Suppressor macrophage treated with lipopolysaccharide for 1 hour (primary cell): ENCODE results near the gene KMT5C.

Experiments
- DNase-seq, 3 donors: peaks; one replicate each; pipeline ENCODE4 v3.0.0-alpha.2; 2020 to 2022

Gene KMT5C

DNA sequence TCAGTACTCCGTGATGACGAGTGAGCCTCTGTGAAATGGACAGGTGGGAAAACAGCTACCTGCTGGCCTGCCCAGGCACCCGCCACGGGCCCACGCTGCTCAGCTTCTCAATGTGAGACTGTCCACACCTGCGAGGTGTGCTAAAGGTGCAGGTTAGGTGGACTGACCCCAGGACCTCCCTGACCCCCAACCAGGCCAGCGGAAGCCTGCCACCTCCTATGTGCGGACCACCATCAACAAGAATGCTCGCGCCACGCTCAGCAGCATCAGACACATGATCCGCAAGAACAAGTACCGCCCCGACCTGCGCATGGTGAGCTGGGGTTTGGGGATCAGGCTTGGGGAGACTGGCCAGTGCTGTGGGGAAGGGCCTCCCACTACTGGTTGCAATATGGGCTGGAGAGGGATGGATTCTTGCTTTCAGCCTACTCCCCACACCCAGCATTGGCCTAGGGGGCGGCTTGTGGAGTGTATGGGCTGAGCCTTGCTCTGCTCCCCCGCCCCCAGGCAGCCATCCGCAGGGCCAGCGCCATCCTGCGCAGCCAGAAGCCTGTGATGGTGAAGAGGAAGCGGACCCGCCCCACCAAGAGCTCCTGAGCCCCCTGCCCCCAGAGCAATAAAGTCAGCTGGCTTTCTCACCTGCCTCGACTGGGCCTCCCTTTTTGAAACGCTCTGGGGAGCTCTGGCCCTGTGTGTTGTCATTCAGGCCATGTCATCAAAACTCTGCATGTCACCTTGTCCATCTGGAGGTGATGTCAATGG lies 48.2 kb downstream of the KMT5C start:
- DNase-seq, result no peak

DNA sequence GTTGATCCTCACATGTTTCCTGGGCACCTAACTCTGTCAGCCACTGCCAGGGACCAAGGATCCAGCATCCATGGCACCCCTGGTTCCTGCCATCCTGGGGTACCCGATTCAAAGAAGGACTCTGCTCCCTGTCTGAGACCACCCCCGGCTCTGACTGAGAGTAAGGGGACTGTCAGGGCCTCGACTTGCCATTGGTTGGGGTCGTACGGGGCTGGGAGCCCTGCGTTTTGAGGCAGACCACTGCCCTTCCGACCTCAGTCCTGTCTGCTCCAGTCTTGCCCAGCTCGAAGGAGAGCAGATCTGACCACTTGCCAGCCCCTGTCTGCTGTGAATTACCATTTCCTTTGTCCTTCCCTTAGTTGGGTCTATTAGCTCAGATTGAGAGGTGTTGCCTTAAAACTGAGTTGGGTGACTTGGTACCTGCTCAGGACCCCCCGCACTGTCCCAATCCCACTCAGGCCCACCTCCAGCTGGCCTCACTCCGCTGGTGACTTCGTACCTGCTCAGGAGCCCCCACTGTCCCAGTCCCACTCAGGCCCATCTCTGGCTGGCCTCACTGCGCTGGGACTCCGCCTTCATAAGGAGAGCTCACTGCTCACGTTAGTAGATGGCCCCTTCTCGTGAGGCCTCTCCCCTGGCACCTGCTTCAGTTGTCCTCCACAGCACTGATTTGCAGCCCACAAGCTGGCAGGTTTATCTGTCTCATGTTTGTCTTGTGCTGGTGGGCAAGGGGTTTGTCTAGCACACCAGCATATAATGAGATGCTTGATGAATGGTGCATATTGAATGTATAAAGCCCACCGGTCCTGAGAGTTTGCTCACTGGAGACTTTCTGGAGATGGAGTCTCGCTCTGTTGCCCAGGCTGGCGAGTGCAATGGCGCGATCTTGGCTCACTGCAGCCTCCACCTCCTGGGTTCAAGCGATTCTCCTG lies 50.0 kb downstream of the KMT5C start:
- DNase-seq, result no peak

DNA sequence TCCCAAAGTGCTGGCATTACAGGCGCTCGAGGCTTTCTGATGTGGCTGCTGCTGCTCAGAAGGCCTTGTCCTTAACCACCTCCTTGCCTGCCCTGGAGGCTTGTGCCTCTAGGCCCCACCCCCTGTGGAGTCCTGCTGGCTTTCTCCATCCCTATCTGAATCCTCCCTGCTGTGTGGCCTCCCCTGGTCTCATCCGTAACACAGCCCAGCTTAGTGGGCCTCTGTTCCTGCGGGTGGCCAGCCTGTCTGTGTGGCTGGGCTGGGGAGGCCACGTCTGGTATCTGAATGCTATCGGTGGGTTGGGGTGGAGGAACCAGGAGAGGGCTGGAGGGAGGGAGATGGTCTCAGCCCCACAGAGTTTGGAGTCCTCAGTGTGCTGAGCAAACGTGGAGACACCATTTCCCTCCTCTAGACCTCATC lies 50.8 kb downstream of the KMT5C start:
- DNase-seq, result no peak

DNA sequence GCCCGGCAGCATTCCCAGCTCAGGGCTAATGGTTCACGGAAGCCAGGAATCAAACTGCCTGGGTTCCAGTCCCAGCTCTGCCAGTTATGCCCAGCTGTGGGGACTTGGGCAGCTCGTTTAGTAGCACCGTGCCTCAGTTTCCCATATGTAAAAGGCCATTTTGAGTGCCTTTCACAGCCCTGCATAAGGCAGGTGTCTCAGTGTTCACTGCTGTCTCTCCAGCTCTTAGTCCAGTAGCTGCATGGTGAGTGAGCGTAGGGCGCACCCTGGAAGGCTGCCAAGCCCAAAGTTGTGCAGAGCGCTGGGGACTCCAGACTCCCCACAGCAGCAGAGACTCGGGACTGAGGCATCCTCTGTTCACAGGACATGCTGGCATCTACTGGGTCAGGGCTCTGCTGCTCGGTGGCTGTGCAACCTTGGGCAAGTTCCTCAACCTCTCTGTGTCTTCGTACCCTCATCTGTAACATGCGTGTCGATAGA lies 51.6 kb downstream of the KMT5C start:
- no peak for DNase-seq

DNA sequence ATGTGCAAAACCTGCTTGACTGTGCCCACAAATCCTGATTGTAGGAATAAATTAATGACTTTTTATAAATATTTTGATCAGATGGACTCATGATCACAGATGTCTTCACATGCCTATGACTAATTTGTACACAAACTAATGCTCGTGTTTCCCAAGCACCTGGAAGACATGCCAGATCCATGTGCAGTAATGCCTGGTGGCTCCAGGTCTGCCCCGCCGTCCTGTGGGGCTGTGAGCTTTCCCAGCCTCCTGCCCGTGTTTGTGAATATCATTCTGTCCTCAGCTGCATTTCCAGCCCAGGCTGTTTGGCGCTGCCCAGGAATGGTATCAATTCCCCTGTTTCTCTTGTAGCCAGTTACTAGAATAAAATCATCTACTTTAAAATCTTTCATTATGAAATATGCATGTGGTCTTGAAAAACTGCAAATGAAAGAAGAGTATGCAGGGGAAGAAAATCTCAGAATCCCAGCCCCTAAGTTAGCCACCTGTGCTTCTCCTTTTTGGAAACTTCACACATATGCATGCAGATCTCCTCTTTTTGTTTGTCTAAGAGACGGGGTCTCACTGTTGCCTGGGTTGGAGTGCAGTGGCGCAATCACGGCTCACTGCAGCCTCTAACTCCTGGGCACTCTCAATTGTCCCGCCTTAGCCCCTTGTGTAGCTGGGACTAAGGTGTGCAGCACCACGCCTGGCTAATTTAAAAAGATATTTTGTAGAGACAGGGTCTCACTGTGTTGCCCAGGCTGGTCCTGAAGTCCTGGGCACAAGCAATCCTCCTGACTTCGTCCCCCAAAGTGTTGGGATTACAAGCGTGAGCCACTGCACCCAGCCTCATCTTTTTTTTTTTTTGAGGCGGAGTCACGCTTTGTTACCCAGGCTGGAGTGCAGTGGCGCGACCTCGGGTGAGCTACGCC lies 52.3 kb downstream of the KMT5C start:
- no peak for DNase-seq

DNA sequence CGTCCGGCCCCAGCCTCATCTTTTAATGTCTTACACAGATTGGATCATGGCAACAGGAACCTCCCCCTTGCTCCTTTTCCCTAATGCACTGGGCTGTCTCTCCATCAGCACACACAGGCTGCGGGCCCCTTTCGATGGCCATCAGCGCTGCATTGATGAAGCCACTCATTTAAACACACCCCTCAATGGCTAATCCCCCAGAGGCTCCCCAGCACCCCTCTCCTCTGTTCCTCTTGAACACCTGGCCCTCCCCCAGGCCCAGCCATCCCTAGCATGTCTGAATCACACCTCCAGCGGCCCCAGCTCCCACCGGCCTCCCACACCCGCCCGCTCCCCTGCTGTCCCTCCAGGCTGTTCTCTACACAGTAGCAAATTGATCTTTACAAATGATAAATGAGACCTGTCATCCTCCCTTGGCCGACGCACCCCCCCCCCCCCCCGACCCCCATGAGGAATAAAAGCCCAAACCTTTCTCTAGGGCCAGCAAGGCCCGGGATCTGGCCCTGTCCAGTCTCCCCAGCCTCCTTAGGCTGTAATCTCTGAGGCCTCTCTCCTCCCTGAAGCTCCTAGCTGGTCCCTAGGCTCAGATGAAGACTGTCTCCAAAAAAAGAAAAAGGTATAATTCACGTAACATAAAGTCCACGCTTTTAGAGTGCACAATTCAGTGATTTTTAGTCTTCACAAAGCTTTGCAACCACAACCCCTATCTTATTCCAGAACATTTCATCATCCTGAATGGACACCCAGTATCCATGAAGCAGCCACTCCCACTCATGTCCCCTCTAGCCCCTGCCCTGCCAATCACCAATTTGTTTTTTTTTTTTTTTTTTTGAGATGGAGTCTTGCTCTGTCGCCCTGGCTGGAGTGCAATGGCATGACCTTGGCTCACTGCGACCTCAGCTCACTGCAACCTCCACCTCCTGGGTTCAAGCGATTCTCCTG lies 53.4 kb downstream of the KMT5C start:
- no peak for DNase-seq
